GM18508 (cell line): ENCODE data around the gene OSGIN1.

Source experiments
- ATAC-seq: cut with Tn5 transposase; IDR thresholded peaks from one replicate; pipeline ENCODE4 v1.9.1; 2021; ENCODE audit warnings: moderate number of reproducible peaks; ENCODE audit not compliant: insufficient read depth, unreplicated experiment

Gene OSGIN1, protein sequence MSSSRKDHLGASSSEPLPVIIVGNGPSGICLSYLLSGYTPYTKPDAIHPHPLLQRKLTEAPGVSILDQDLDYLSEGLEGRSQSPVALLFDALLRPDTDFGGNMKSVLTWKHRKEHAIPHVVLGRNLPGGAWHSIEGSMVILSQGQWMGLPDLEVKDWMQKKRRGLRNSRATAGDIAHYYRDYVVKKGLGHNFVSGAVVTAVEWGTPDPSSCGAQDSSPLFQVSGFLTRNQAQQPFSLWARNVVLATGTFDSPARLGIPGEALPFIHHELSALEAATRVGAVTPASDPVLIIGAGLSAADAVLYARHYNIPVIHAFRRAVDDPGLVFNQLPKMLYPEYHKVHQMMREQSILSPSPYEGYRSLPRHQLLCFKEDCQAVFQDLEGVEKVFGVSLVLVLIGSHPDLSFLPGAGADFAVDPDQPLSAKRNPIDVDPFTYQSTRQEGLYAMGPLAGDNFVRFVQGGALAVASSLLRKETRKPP

GRCh38 chr16:83952940-83953795 lies at the start of gene OSGIN1:
OSGIN1 (plus strand) TSS chr16:83953240; CDS start chr16:83957672, 4,432 bp downstream.
- no peak for ATAC-seq

GRCh38 chr16:83903751-83904150 lies 49.3 kb upstream of the OSGIN1 start:
- ATAC-seq = no peak

DNA sequence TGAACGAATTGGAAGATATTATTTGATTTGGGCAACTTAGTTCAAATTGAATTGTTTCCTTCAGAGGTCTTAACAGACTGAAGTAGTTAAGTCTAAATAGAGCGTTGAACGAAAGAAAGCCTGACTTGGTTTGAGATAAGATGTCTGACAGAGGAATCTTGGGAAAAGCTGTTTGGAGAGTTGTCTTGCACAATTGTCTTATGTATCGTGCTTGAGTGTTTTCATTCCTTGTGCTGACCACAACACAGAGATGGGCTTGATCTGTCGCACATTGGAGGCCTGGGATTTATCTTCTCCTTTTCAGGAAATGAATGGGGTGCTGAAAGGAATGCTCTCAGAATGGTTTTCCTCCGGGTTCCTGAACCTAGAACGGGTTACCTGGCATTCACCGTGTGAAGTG lies 46.4 kb upstream of the OSGIN1 start:
- no peak for ATAC-seq

DNA sequence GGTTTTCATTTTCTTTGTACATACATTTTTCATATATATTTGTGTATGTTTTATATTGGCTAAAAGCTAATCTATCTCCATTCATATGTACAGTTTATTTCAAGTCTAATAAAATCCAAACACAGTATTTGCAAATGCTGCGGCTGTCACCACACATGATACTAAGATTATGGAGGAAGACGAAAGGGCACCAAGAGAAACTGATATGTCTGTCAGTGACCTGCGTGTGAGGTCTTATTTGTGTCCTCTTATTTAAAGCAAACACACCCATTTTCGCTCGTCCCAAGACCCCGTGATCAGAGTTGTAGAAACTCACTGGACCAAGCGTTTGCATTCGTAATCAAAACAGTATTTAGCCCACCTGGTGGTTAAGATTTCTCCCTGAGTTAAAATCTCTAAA lies 45.9 kb upstream of the OSGIN1 start:
- no peak for ATAC-seq

DNA sequence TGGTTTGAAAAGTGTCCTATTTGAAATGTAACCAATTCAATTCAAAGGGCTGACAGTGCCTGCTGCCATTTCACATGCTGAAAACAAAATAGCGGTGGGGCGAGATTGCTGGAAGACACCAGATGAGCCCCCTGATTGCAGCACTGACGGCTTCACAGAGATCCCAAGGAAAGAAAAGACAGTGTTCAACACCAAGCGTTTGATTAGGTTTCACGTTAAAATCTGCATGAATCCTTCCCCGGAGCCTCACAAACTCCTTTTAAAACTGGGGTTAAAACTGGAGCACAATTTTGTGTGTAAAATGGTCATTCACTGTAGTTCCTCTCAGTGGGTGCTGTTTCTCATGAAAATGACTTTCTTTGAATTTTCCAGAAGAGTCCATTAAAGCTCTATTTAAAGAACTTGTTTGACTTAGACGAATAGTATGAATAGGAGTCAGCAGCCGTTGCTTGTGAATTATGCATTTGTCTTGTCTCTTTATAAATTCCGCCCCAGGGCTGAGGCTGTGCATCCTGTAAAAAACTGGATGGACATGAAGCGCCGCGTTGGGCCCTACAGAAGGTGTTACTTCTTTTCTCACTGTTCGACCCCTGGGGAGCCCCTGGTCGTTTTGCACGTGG lies 45.3 kb upstream of the OSGIN1 start:
- no peak for ATAC-seq

GRCh38 chr16:83908798-83909197 lies 44.2 kb upstream of the OSGIN1 start:
- no peak for ATAC-seq

DNA sequence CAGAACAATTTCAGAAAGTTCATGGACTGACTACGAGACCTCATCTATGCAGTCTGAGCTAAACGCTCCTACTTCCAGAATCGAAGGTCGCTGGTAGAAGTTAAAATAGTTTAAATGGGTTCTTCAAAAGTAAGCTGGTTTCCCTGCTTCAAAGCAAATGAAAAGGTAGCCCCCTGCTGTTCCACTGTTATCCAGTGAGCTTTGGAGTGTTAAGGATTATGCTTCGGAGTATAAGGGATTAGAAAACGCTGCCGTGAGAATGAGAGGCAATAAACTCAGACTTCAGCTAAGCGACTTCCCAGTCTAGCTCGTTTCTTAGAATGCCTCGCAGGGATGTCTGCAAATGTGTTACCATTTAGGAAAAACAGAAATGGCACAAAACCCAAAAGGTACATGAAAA lies 41.8 kb upstream of the OSGIN1 start:
- no peak for ATAC-seq

DNA sequence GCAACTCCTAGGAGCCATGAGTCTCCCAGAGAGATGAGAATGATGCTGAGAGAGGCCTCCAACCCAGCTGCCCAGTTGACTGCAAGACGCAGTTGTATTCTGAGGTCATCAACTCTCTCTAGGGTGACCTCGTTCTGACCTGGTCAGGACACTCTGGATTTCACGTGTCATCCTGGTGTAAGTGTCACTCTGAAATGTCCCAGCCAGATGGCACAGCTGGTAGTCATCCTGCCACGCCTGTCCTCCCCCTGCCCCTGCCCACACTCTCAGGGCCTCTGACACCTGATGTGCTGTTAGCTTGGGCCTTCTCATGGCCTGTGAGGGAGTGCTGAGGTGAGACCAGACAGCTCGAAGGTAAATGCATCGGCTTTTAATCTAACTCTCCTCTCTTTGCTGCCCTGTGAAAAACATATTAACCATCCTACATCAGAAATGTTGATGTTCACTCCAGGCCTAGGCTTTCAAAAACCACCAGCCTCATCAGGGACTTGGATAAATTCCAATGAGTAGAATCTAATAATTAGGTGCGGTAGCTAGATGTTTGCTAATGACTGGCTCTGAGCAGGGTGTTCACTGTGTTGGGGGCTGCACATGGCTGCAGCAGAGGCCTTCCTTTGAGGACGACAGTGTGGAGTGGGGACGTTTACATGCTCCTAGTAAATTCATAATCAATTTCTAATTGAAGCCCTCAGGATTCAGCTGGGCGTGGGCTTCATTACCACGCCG lies 40.4 kb upstream of the OSGIN1 start:
- ATAC-seq = no peak

DNA sequence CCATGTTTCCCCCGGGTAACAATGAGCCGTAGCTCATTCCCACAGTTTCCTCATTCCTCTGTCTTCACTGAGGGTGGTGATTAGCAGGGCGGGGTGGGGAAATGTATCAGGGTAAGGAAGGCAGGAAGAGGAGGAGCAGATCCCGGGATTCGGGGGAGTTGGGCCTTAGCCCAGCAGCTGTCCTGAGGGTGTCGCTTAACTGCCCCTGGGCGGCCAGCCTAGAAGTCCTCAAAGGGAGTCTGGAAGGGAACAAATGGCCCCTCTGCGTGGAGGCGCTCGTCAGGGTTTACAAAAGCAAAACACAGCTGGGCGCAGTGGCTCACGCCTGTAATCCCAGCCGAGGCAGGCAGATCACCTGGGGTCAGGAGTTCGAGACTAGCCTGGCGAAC lies 39.8 kb upstream of the OSGIN1 start:
- no peak for ATAC-seq

DNA sequence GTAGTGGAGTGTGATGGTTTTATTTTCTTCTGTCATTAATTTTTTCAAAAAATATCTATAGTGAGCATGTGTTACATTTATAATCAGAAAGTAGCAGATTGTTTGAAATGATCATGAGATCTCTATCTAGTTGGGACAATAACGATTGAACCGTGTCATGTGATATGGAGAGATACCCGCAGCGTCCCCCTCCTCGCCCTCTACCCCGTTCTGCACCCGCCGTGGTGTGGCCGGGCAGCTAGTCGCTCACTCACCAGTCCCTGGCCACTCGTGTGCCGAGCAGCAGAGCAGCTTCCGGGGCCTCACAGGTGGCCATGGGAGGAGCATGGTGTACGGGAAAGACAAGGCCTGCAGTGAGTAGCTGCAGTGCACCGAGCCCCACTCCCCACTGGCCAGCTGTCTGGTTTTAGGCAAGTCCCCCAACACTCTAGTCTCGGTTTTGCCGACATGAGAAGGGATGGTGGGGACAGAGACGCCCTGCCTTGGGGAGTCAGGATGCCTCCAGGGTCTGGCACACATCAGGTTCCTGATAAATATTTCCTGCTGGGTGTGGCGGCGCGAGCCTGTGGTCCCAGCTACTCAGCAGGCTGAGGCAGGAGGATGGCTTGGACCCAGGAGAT lies 38.8 kb upstream of the OSGIN1 start:
- ATAC-seq = no peak

DNA sequence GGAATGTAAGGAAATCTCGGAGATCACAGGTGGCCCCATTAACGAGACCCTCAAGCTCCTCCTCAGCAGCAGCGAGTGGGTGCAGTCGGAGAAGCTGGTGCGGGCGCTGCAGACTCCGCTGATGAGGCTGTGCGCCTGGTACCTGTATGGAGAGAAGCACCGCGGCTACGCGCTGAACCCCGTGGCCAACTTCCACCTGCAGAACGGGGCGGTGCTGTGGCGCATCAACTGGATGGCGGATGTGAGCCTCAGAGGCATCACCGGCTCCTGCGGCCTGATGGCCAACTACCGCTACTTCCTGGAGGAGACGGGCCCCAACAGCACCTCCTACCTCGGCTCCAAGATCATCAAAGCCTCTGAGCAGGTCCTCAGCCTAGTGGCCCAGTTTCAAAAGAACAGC lies 38.0 kb upstream of the OSGIN1 start:
- ATAC-seq = no peak

DNA sequence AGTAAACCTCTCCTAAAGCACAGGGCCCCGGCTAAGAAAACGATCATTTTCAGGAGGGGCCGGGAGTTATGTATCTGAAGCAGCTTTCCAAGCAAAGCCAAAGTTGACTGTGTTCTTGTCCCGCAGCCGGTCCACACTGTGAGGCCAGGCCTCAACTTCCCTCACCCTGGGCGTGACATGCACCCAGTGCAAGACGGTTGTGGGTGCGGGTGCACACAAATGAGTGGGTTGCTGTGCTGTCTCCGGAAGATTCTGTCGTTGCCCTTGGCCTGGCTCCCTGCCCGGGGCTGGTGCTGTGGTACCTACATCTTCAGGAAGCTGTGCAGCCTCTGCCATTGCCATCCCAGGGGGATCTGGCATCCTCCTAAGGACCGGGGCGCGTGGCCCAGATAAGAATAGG lies 37.5 kb upstream of the OSGIN1 start:
- ATAC-seq = no peak

GRCh38 chr16:83917152-83918120 lies 35.6 kb upstream of the OSGIN1 start:
- no peak for ATAC-seq

DNA sequence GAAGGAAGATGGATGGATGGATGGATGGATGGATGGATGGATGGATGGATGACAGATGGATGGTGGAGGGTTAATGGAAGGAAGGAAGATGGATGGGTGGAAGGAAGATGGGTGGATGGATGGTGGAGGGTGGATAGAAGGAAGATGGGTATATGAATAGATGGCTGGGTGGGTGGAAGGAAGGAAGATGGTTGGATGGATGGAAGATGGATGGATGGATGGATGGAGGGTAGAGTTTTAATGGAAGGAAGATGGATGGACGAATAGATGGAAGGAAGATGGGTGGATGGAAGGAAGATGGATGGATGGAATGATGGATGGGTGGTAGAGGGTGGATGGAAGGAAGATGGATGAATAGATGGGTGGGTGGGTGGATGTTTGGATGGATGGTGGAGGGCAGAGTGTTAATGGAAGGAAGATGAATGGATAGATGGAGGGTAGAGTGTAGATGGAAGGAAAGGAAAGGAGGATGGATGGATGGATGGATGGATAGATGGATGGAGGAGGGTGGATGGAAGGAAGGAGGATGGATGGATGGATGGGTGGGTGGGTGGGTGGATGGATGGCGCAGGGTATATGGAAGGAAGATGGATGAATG lies 32.0 kb upstream of the OSGIN1 start:
- no peak for ATAC-seq

- ATAC-seq = no peak
These were observed 29.3 kb upstream of the OSGIN1 start for GRCh38 chr16:83923581-83924365.

- no peak for ATAC-seq
These were observed 28.4 kb upstream of the OSGIN1 start for GRCh38 chr16:83924686-83925085.

GRCh38 chr16:83925095-83925905 lies 27.7 kb upstream of the OSGIN1 start:
- ATAC-seq = no peak
